K562 (cell line): ENCODE results near the gene DEPP1. TPM values are rescaled to one million over a fixed set of nuclear protein-coding genes. Genes with fewer than 3 reads are reported as not detected.

Experiments
- BRD4 ChIP-seq: fragments of 200-600 bp; sonication (generic); IDR thresholded peaks from 2 replicates; pipeline ENCODE4 v1.6.1; 2017; ENCODE audit warnings: inconsistent platforms
- CEBPG ChIP-seq, 3 experiments: fragments of 200-800 bp in 1 of 3; sonication (Bioruptor generic) in 1 of 3; sonication (generic) in 1 of 3; formaldehyde crosslinking in 1 of 3; IDR thresholded peaks in 2 of 3; conservative IDR thresholded peaks in 1 of 3; 2 replicates each; pipeline versions ENCODE4 v1.6.1 to v1.8.0; 2016 to 2022; ENCODE audit warnings: missing compliant biosample characterization in 2 of 3, missing genetic modification characterization in 2 of 3, mild to moderate bottlenecking in 1 of 3, missing genetic modification reagents in 1 of 3
- GTF2A2 ChIP-seq: IDR thresholded peaks from 2 replicates; pipeline ENCODE4 v1.6.1; 2016; ENCODE audit warnings: mild to moderate bottlenecking, missing genetic modification characterization, missing compliant biosample characterization
- KDM1A ChIP-seq, 2 experiments: fragments of 450-650 bp; IDR thresholded peaks; 2 replicates each; pipeline ENCODE4 v1.6.1; 2016; ENCODE audit warnings: mild to moderate bottlenecking in 2 of 2
- MCM5 ChIP-seq: fragments of 450-650 bp; IDR thresholded peaks from 2 replicates; pipeline ENCODE4 v1.6.1; 2016; ENCODE audit warnings: low read depth
- PHB2 ChIP-seq: fragments of 450-650 bp; IDR thresholded peaks from 2 replicates; pipeline ENCODE4 v1.6.1; 2017; ENCODE audit warnings: low read depth
- PRPF4 ChIP-seq: fragments of 200-400 bp; formaldehyde crosslinking; IDR thresholded peaks from one replicate; pipeline ENCODE4 v1.6.1; 2017; ENCODE audit warnings: low read length, low read depth, mild to moderate bottlenecking; ENCODE audit not compliant: insufficient read depth, poor library complexity, severe bottlenecking
- PTBP1 ChIP-seq: fragments of 200-400 bp; formaldehyde crosslinking; IDR thresholded peaks from 2 replicates; pipeline ENCODE4 v1.6.1; 2017; ENCODE audit warnings: low read depth, low read length
- RAD51 ChIP-seq: fragments of 450-650 bp; IDR thresholded peaks from 2 replicates; pipeline ENCODE4 v1.7.1; 2016; ENCODE audit warnings: low read depth, mild to moderate bottlenecking, borderline replicate concordance
- RNF2 ChIP-seq: sonication (generic); IDR thresholded peaks from 2 replicates; pipeline ENCODE4 v1.6.1; 2016
- TEAD1 ChIP-seq, 2 experiments: fragments of 450-650 bp in 1 of 2; sonication (generic) in 1 of 2; formaldehyde crosslinking; IDR thresholded peaks; 2 replicates each; pipeline versions ENCODE4 v1.4.0 to v1.8.0; 2020 to 2022; ENCODE audit warnings: mild to moderate bottlenecking in 2 of 2, missing genetic modification reagents in 1 of 2
- ZNF12 ChIP-seq: sonication (generic); formaldehyde crosslinking; IDR thresholded peaks from 2 replicates; pipeline ENCODE4 v1.4.0; 2020; ENCODE audit warnings: mild to moderate bottlenecking, missing genetic modification reagents
- polyA plus RNA-seq, 8 experiments: library from polyadenylated mRNA; depleted of rRNA in 4 of 8; stranded (reverse) in 5 of 8; unstranded in 3 of 8; fragments of >200 nt; fragmentation: Nextera tagmentation in 2 of 8; fragmentation: Illumina TruSeq in 1 of 8; extraction: Ambion mirVana in 2 of 8; extraction: Trizol in 1 of 8; gene quantifications; 2 replicates each; pipeline versions ENCODE4 v1.2.1 to v1.2.3, GENCODE V29; 2011 to 2014; ENCODE audit warnings: inconsistent platforms in 1 of 8, missing spikeins in 1 of 8
- total RNA-seq, 7 experiments: library from RNA; depleted of rRNA in 6 of 7; stranded (reverse); fragments of >200 nt in 6 of 7; fragmentation: Illumina TruSeq in 2 of 7; extraction: Trizol in 2 of 7; gene quantifications; 2 replicates each; pipeline versions ENCODE4 v1.2.1 to v1.2.3, GENCODE V29; 2011 to 2021; ENCODE audit warnings: low replicate concordance in 1 of 7
- TF ChIP-seq, protein P1 (sequence below): IDR thresholded peaks from 3 replicates; pipeline ENCODE4 v1.6.1; 2011; ENCODE audit warnings: borderline replicate concordance, mild to moderate bottlenecking, moderate library complexity; ENCODE audit not compliant: insufficient read length; ENCODE audit errors: extremely low read depth
- TF ChIP-seq, protein P2 (sequence below): fragments of 450-650 bp; IDR thresholded peaks from 2 replicates; pipeline ENCODE4 v1.6.1; 2016; ENCODE audit warnings: mild to moderate bottlenecking
- TF ChIP-seq, protein P3 (sequence below), 2 experiments: fragments of 200-800 bp in 1 of 2; sonication (Bioruptor generic) in 1 of 2; sonication (generic) in 1 of 2; formaldehyde crosslinking in 1 of 2; IDR thresholded peaks in 1 of 2; conservative IDR thresholded peaks in 1 of 2; 2 replicates each; pipeline versions ENCODE4 v1.5.0 to v1.6.1; 2016 to 2020; ENCODE audit warnings: missing compliant biosample characterization in 1 of 2, missing genetic modification characterization in 1 of 2, missing genetic modification reagents in 1 of 2
- TF ChIP-seq, protein P4 (sequence below): sonication (generic); formaldehyde crosslinking; IDR thresholded peaks from 2 replicates; pipeline ENCODE4 v1.8.0; 2022; ENCODE audit warnings: mild to moderate bottlenecking, missing genetic modification reagents
- TF ChIP-seq, protein P5 (sequence below): fragments of 250-450 bp; sonication (Bioruptor Pico); IDR thresholded peaks from 2 replicates; pipeline ENCODE4 v1.4.0; 2020; ENCODE audit warnings: mild to moderate bottlenecking, moderate library complexity

Gene DEPP1
- total and polyA plus RNA-seq, 9 of the 15 experiments (the other 6 are each of a cell fraction or from before 2014, with no cell fraction given) = 0.04 to 0.54 (median 0.20) TPM; not detected in 1

DNA sequence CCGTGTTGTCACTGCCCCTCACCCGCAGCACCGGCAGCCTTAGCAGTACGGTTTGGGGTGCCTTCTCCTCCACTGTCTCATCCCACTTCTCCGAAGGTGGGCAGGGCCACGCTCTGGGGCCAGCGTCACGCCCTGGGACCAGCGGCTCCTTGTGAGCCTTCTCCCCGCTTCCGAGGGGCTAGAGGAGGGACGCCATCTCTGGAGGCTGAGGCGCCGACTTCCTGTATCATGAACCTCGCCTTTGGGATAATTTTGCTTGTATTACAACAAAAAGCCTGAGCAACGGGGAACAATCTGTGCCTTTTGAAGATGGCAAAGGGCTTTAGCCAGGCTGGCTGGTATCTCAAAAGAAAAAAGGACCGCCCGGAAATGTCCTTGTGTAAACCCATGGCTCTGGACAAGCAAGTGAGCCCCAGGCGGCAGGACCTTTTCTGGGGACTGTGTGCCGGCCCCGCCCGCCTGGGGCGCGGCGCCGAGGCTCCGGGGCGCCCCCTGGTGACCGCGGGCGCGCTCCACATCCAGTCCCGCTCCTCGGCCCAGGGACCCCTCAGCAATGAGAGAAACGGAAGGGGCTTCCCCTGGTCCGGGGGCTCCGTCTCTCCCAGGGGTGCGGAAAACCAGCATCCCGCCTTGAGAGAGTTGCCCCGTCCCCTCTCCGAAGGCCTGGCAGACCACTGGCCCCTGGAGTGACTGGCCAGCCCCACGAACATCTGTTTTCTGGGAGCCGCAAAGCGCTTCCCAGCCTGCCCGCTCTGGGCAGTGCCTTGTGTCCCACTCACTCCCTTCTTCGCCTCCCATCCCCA is 3.8 kb downstream of the DEPP1 start (continued):
- TF ChIP-seq, protein P1, sequence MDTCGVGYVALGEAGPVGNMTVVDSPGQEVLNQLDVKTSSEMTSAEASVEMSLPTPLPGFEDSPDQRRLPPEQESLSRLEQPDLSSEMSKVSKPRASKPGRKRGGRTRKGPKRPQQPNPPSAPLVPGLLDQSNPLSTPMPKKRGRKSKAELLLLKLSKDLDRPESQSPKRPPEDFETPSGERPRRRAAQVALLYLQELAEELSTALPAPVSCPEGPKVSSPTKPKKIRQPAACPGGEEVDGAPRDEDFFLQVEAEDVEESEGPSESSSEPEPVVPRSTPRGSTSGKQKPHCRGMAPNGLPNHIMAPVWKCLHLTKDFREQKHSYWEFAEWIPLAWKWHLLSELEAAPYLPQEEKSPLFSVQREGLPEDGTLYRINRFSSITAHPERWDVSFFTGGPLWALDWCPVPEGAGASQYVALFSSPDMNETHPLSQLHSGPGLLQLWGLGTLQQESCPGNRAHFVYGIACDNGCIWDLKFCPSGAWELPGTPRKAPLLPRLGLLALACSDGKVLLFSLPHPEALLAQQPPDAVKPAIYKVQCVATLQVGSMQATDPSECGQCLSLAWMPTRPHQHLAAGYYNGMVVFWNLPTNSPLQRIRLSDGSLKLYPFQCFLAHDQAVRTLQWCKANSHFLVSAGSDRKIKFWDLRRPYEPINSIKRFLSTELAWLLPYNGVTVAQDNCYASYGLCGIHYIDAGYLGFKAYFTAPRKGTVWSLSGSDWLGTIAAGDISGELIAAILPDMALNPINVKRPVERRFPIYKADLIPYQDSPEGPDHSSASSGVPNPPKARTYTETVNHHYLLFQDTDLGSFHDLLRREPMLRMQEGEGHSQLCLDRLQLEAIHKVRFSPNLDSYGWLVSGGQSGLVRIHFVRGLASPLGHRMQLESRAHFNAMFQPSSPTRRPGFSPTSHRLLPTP = no peak
- TF ChIP-seq, protein P2, sequence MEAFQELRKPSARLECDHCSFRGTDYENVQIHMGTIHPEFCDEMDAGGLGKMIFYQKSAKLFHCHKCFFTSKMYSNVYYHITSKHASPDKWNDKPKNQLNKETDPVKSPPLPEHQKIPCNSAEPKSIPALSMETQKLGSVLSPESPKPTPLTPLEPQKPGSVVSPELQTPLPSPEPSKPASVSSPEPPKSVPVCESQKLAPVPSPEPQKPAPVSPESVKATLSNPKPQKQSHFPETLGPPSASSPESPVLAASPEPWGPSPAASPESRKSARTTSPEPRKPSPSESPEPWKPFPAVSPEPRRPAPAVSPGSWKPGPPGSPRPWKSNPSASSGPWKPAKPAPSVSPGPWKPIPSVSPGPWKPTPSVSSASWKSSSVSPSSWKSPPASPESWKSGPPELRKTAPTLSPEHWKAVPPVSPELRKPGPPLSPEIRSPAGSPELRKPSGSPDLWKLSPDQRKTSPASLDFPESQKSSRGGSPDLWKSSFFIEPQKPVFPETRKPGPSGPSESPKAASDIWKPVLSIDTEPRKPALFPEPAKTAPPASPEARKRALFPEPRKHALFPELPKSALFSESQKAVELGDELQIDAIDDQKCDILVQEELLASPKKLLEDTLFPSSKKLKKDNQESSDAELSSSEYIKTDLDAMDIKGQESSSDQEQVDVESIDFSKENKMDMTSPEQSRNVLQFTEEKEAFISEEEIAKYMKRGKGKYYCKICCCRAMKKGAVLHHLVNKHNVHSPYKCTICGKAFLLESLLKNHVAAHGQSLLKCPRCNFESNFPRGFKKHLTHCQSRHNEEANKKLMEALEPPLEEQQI = no peak
- TF ChIP-seq BRD4 (no peak), PHB2 (no peak), MCM5 (no peak), TEAD1 (CRISPR knock-in tag; IDR thresholded peaks at IDR 0.05) (no peak), GTF2A2 (no peak), KDM1A (IDR thresholded peaks at IDR 0.05) (no peak), PTBP1 (no peak), RAD51 (no peak), PRPF4 (no peak), CEBPG (CRISPR knock-in tag; IDR thresholded peaks at IDR 0.05) (no peak), CEBPG (tag; conservative IDR thresholded peaks at IDR 0.05 in 1 of 2, IDR thresholded peaks at IDR 0.05 in 1 of 2) (no peak), RNF2 (no peak), ZNF12 (CRISPR knock-in tag) (no peak)
- TF ChIP-seq, protein P3, sequence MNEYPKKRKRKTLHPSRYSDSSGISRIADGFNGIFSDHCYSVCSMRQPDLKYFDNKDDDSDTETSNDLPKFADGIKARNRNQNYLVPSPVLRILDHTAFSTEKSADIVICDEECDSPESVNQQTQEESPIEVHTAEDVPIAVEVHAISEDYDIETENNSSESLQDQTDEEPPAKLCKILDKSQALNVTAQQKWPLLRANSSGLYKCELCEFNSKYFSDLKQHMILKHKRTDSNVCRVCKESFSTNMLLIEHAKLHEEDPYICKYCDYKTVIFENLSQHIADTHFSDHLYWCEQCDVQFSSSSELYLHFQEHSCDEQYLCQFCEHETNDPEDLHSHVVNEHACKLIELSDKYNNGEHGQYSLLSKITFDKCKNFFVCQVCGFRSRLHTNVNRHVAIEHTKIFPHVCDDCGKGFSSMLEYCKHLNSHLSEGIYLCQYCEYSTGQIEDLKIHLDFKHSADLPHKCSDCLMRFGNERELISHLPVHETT (CRISPR knock-in tag; conservative IDR thresholded peaks at IDR 0.05 in 1 of 2, IDR thresholded peaks at IDR 0.05 in 1 of 2) = no peak
- TF ChIP-seq, protein P4, sequence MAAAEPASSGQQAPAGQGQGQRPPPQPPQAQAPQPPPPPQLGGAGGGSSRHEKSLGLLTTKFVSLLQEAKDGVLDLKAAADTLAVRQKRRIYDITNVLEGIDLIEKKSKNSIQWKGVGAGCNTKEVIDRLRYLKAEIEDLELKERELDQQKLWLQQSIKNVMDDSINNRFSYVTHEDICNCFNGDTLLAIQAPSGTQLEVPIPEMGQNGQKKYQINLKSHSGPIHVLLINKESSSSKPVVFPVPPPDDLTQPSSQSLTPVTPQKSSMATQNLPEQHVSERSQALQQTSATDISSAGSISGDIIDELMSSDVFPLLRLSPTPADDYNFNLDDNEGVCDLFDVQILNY = no peak
- TF ChIP-seq, protein P5, sequence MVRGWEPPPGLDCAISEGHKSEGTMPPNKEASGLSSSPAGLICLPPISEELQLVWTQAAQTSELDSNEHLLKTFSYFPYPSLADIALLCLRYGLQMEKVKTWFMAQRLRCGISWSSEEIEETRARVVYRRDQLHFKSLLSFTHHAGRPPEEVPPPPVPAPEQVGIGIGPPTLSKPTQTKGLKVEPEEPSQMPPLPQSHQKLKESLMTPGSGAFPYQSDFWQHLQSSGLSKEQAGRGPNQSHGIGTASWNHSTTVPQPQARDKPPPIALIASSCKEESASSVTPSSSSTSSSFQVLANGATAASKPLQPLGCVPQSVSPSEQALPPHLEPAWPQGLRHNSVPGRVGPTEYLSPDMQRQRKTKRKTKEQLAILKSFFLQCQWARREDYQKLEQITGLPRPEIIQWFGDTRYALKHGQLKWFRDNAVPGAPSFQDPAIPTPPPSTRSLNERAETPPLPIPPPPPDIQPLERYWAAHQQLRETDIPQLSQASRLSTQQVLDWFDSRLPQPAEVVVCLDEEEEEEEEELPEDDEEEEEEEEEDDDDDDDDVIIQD (CRISPR knock-in tag) = no peak
